CD14-positive monocyte (primary cell): ENCODE measurements around the gene ZSWIM5. TPM values are rescaled to one million over a fixed set of nuclear protein-coding genes. Genes with fewer than 3 reads are reported as not detected.

Experiments used
- DNase-seq, 3 donors: peaks; one replicate each; pipeline ENCODE4 v3.0.0-alpha.2; 2011 to 2022
- H2AFZ ChIP-seq: 2 replicates; pipeline ENCODE4 v1.6.0; 2012; ENCODE audit warnings: mild to moderate bottlenecking, low read depth, low read length, inconsistent platforms; ENCODE audit not compliant: insufficient read depth, poor library complexity, severe bottlenecking
- H3K27ac ChIP-seq, 2 donors: 1 replicate in 1 of 2; 2 replicates in 1 of 2; pipeline ENCODE4 v1.5.1; 2012 to 2013; ENCODE audit warnings: low read length in 2 of 2, control low read depth in 1 of 2, inconsistent platforms in 1 of 2, low read depth in 1 of 2, mild to moderate bottlenecking in 1 of 2
- H3K27me3 ChIP-seq, 2 donors: one replicate each; pipeline versions ENCODE4 v1.6.0 to v1.6.1; 2011 to 2013; ENCODE audit warnings: low read length in 2 of 2; ENCODE audit not compliant: control insufficient read depth in 2 of 2, insufficient read depth in 2 of 2
- H3K36me3 ChIP-seq, 2 donors: replicated peaks in 1 of 2; 1 replicate in 1 of 2; 2 replicates in 1 of 2; pipeline versions ENCODE4 v1.5.1 to v1.6.1; 2012 to 2013; ENCODE audit warnings: low read length in 2 of 2, control low read depth in 1 of 2, inconsistent platforms in 1 of 2, mild to moderate bottlenecking in 1 of 2; ENCODE audit not compliant: insufficient read depth in 2 of 2, control insufficient read depth in 1 of 2
- H3K4me1 ChIP-seq, 2 donors: 1 replicate in 1 of 2; 2 replicates in 1 of 2; pipeline versions ENCODE4 v1.5.1 to v1.6.1; 2012 to 2013; ENCODE audit warnings: low read length in 2 of 2, control low read depth in 1 of 2, inconsistent platforms in 1 of 2, mild to moderate bottlenecking in 1 of 2, moderate library complexity in 1 of 2; ENCODE audit not compliant: insufficient read depth in 2 of 2, control insufficient read depth in 1 of 2
- H3K4me2 ChIP-seq: replicated peaks from 2 replicates; pipeline ENCODE3; 2012; ENCODE audit warnings: low read length, moderate library complexity, mild to moderate bottlenecking; ENCODE audit not compliant: poor library complexity, severe bottlenecking; ENCODE audit errors: extremely low read depth
- H3K4me3 ChIP-seq, 3 experiments: fragments of 200-600 bp in 1 of 3; sonication (generic) in 1 of 3; replicated peaks in 1 of 3; 1 replicate in 2 of 3; 2 replicates in 1 of 3; pipeline ENCODE4 v1.5.1; 2011 to 2013; ENCODE audit warnings: low read length in 3 of 3, mild to moderate bottlenecking in 3 of 3, control low read depth in 2 of 3, low read depth in 2 of 3, inconsistent platforms in 1 of 3, moderate library complexity in 1 of 3
- H3K79me2 ChIP-seq: 2 replicates; pipeline ENCODE4 v1.6.0; 2012; ENCODE audit warnings: mild to moderate bottlenecking, control low read depth, inconsistent platforms, low read length, moderate library complexity; ENCODE audit not compliant: insufficient read depth
- H3K9ac ChIP-seq: 2 replicates; pipeline ENCODE4 v1.6.0; 2017; ENCODE audit warnings: low read length, mild to moderate bottlenecking; ENCODE audit not compliant: insufficient read depth, poor library complexity, severe bottlenecking
- H3K9me3 ChIP-seq, 2 donors: replicated peaks in 1 of 2; 1 replicate in 1 of 2; 2 replicates in 1 of 2; pipeline versions ENCODE4 v1.5.1 to v1.6.1; 2012 to 2013; ENCODE audit warnings: low read length in 2 of 2, control low read depth in 1 of 2; ENCODE audit not compliant: control insufficient read depth in 1 of 2, insufficient read depth in 1 of 2
- H4K20me1 ChIP-seq: 2 replicates; pipeline ENCODE4 v1.6.0; 2012; ENCODE audit warnings: mild to moderate bottlenecking, low read length, control low read depth, moderate library complexity; ENCODE audit not compliant: insufficient read depth
- H3K27ac Mint-ChIP-seq, 7 donors: one replicate each; pipeline ENCODE4 v1.8.0; 2020; ENCODE audit warnings: mild to moderate bottlenecking in 7 of 7, mixed read lengths in 7 of 7, moderate library complexity in 6 of 7, inconsistent platforms in 2 of 7
- H3K27me3 Mint-ChIP-seq, 3 donors: one replicate each; pipeline ENCODE4 v1.8.0; 2021 to 2022; ENCODE audit warnings: low read depth in 3 of 3, mild to moderate bottlenecking in 3 of 3, mixed read lengths in 3 of 3, moderate library complexity in 3 of 3, inconsistent platforms in 1 of 3
- H3K36me3 Mint-ChIP-seq, 2 donors: one replicate each; pipeline ENCODE4 v1.8.0; 2020; ENCODE audit warnings: mixed read lengths in 2 of 2, inconsistent platforms in 1 of 2, mild to moderate bottlenecking in 1 of 2
- H3K4me1 Mint-ChIP-seq: one replicate; pipeline ENCODE4 v1.8.0; 2020; ENCODE audit warnings: mild to moderate bottlenecking, mixed read lengths
- H3K4me3 Mint-ChIP-seq, 2 donors: one replicate each; pipeline ENCODE4 v1.8.0; 2020; ENCODE audit warnings: mild to moderate bottlenecking in 2 of 2, mixed read lengths in 2 of 2, moderate library complexity in 1 of 2
- H3K9me3 Mint-ChIP-seq, 7 donors: one replicate each; pipeline ENCODE4 v1.8.0; 2020 to 2022; ENCODE audit warnings: mixed read lengths in 7 of 7, mild to moderate bottlenecking in 6 of 7, moderate library complexity in 6 of 7, inconsistent platforms in 2 of 7
- CTCF ChIP-seq: fragments of 200-600 bp; IDR thresholded peaks from one replicate; pipeline ENCODE4 v1.8.0; 2022; ENCODE audit warnings: antibody characterized with exemption, mild to moderate bottlenecking
- WGBS: methylation state at CpG from one replicate; pipeline ENCODE4 v1.1.5; 2013; ENCODE audit warnings: missing lambda C conversion rate; ENCODE audit not compliant: insufficient coverage; 5-methylcytosine and 5-hydroxymethylcytosine counted together
- intact Hi-C, 2 donors: fragments of 100-400 bp; cut with micrococcal nuclease; formaldehyde crosslinking; loops; one replicate each; pipeline versions ENCODE4 v1.15.0 to v1.15.1; 2023
- polyA plus RNA-seq, 3 donors: library from polyadenylated mRNA; depleted of rRNA in 1 of 3; unstranded in 2 of 3; stranded (reverse) in 1 of 3; fragments of 300-500 nt in 2 of 3; fragments of >200 nt in 1 of 3; fragmentation: Illumina TruSeq in 2 of 3; gene quantifications; 1 replicate in 2 of 3; 2 replicates in 1 of 3; pipeline ENCODE4 v1.2.3, GENCODE V29; 2012 to 2021

The ZSWIM5 gene
- polyA plus RNA-seq, 3 donors, result not detected

- H3K4me3 ChIP-seq, result no peak overlapping the region
- TF ChIP-seq CTCF, result no peak
- H2AFZ ChIP-seq, result no peak overlapping the region
- no peak for DNase-seq
- intact Hi-C loops, result loop anchor here in 1 of 2 donors (10.0 kb wide), 2 partner anchors 232 to 568 kb away; partner anchors contain the start of genes BEST4 and NASP
- Mint-ChIP-seq H3K27ac (peak overlapping the region in 1 of 7 donors; percentile 31), H3K36me3 (peaks cover 12 to 14% of the 10 kb centered on the region in 2 donors), H3K27me3 (peaks cover 0 to 2% (median 0%) of the 10 kb centered on the region in 3 donors), H3K9me3 (peaks cover 0 to 2% (median 0%) of the 10 kb centered on the region in 7 donors), H3K4me3 (no peak overlapping the region), H3K4me1 (peaks cover 38% of the 10 kb centered on the region)
- H3K9ac ChIP-seq, result no peak overlapping the region
- peaks cover 5% of the 10 kb centered on the region for H4K20me1 ChIP-seq
- WGBS, result 30% methylated on average over 3 of the region's 6 CpGs
- H3K27me3 ChIP-seq, result no peaks in the 10 kb centered on the region
- no peak overlapping the region for H3K27ac ChIP-seq
- peaks cover 14% of the 10 kb centered on the region for H3K79me2 ChIP-seq
- no peaks in the 10 kb centered on the region for H3K9me3 ChIP-seq
- no peak overlapping the region for H3K4me2 ChIP-seq
- peaks cover 3 to 13% of the 10 kb centered on the region in 2 donors for H3K36me3 ChIP-seq
- H3K4me1 ChIP-seq, result peaks cover 14 to 28% of the 10 kb centered on the region in 2 donors
Observed at GRCh38 chr1:45016767-45017166, 189.6 kb downstream of the ZSWIM5 start.

GRCh38 chr1:45016090-45016697 lies 190.2 kb downstream of the ZSWIM5 start:
- WGBS, result no CpG with 5 or more reads among the region's 2 CpGs
- Histone ChIP-seq H3K4me3 (no peak overlapping the region), H3K27ac (no peak overlapping the region), H3K9ac (no peak overlapping the region), H3K27me3 (no peaks in the 10 kb centered on the region), H3K79me2 (peaks cover 15% of the 10 kb centered on the region), H3K36me3 (peaks cover 3 to 13% of the 10 kb centered on the region in 2 donors), H2AFZ (no peak overlapping the region), H4K20me1 (peaks cover 9% of the 10 kb centered on the region), H3K4me2 (no peak overlapping the region), H3K4me1 (peaks cover 20 to 34% of the 10 kb centered on the region in 2 donors), H3K9me3 (no peaks in the 10 kb centered on the region)
- H3K4me1 Mint-ChIP-seq, result peaks cover 43% of the 10 kb centered on the region
- no peak for DNase-seq
- peaks cover 0 to 2% (median 0%) of the 10 kb centered on the region in 7 donors for H3K9me3 Mint-ChIP-seq
- H3K4me3 Mint-ChIP-seq, result no peak overlapping the region
- TF ChIP-seq CTCF, result no peak
- intact Hi-C loops, result loop anchor here in 1 of 2 donors (10.0 kb wide), 2 partner anchors 231 to 569 kb away; partner anchors contain the start of genes BEST4 and NASP
- H3K27ac Mint-ChIP-seq, result peak overlapping the region in 2 of 7 donors; percentile 10 to 38
- peaks cover 12 to 14% of the 10 kb centered on the region in 2 donors for H3K36me3 Mint-ChIP-seq
- no peaks in the 10 kb centered on the region for H3K27me3 Mint-ChIP-seq
